A549 (cell line): Measurements from ENCODE around the gene PMPCA. TPM values are rescaled to one million over a fixed set of nuclear protein-coding genes. Genes with fewer than 3 reads are reported as not detected.

Source experiments
- ATAC-seq, 2 experiments: fragments of 200-7000 bp in 1 of 2; fragments of >200 bp in 1 of 2; cut with Nextera tagmentation in 1 of 2; cut with Tn5 transposase in 1 of 2; 3 replicates each; pipeline versions ENCODE4 v1.8.0 to v1.9.1; 2018 to 2020; ENCODE audit warnings: mild to moderate bottlenecking in 1 of 2, moderate library complexity in 1 of 2
- CTCF ChIA-PET: fragments of 300-600 bp; sonication (Branson Sonifier 250); formaldehyde crosslinking; extraction: SDS; loops from one replicate; lab custom pipeline; 2021; ENCODE audit warnings: antibody characterized with exemption, inconsistent platforms; lab: Yijun Ruan, JAX
- POLR2A ChIA-PET: fragments of 350-600 bp; formaldehyde crosslinking; extraction: SDS; loops from one replicate; lab custom pipeline; 2021; ENCODE audit warnings: antibody characterized with exemption, inconsistent platforms; lab: Yijun Ruan, JAX
- DNase-seq, 2 experiments: peaks; one replicate each; pipeline versions ENCODE4 v3.0.0 to v3.0.0-alpha.2; 2011 to 2016; ENCODE audit warnings: low read depth in 1 of 2, low spot score in 1 of 2
- FAIRE-seq: peaks from 2 replicates; lab custom pipeline; 2011; peaks lifted over from hg19 to GRCh38; lab: Jason Lieb, UNC
- H3K27ac ChIP-seq, 2 experiments: fragments of >200 bp; sonication (Bioruptor Twin); formaldehyde crosslinking; 3 replicates each; pipeline ENCODE4 v1.5.1; 2016 to 2017
- H3K4me1 ChIP-seq: fragments of >200 bp; sonication (Bioruptor Twin); formaldehyde crosslinking; 3 replicates; pipeline ENCODE4 v1.6.1; 2016
- H3K4me2 ChIP-seq: fragments of >200 bp; sonication (Bioruptor Twin); formaldehyde crosslinking; 3 replicates; pipeline ENCODE4 v1.6.1; 2016
- H3K4me3 ChIP-seq: fragments of >200 bp; sonication (Bioruptor Twin); formaldehyde crosslinking; 3 replicates; pipeline ENCODE4 v1.5.1; 2016
- H3K9me3 ChIP-seq: fragments of >200 bp; sonication (Bioruptor Twin); formaldehyde crosslinking; 3 replicates; pipeline ENCODE4 v1.6.1; 2016
- BCL3 ChIP-seq: fragments of >200 bp; sonication (Bioruptor Twin); formaldehyde crosslinking; IDR thresholded peaks from 3 replicates; pipeline ENCODE4 v1.6.1; 2016
- CBX2 ChIP-seq: fragments of 200-600 bp; sonication (generic); IDR thresholded peaks from 2 replicates; pipeline ENCODE4 v1.6.1; 2016; ENCODE audit warnings: low read depth, mild to moderate bottlenecking, borderline replicate concordance
- CBX8 ChIP-seq: fragments of 200-600 bp; sonication (generic); IDR thresholded peaks from 2 replicates; pipeline ENCODE4 v1.6.1; 2016
- EHF ChIP-seq: fragments of 250-450 bp; sonication (Bioruptor Pico); IDR thresholded peaks from 2 replicates; pipeline ENCODE4 v1.5.0; 2020; ENCODE audit warnings: mild to moderate bottlenecking
- ELK1 ChIP-seq: fragments of 150-350 bp; IDR thresholded peaks from 2 replicates; pipeline ENCODE4 v1.6.1; 2014; ENCODE audit warnings: low read depth, mild to moderate bottlenecking, low read length
- EP300 ChIP-seq, 2 experiments: fragments of >200 bp; sonication (Bioruptor Twin); formaldehyde crosslinking; IDR thresholded peaks; 2 replicates in 1 of 2; 3 replicates in 1 of 2; pipeline ENCODE4 v1.6.1; 2016 to 2017
- ESRRA ChIP-seq: fragments of 150-350 bp; IDR thresholded peaks from 2 replicates; pipeline ENCODE4 v1.6.1; 2014; ENCODE audit warnings: mild to moderate bottlenecking, low read length, borderline replicate concordance
- HDAC2 ChIP-seq: fragments of 200-600 bp; sonication (generic); IDR thresholded peaks from 2 replicates; pipeline ENCODE4 v1.6.1; 2016
- HMGXB4 ChIP-seq: fragments of 250-450 bp; sonication (Bioruptor Pico); IDR thresholded peaks from 2 replicates; pipeline ENCODE4 v1.5.0; 2021; ENCODE audit warnings: mild to moderate bottlenecking, moderate library complexity, borderline replicate concordance
- HOXB13 ChIP-seq: fragments of 250-450 bp; sonication (Bioruptor Pico); IDR thresholded peaks from 2 replicates; pipeline ENCODE4 v1.5.0; 2020; ENCODE audit warnings: low read depth, mild to moderate bottlenecking, moderate library complexity
- JUN ChIP-seq, 2 experiments: fragments of >200 bp; sonication (Bioruptor Twin); formaldehyde crosslinking; IDR thresholded peaks; 2 replicates in 1 of 2; 3 replicates in 1 of 2; pipeline ENCODE4 v1.6.1; 2016 to 2017
- KDM5A ChIP-seq: fragments of 200-600 bp; sonication (generic); IDR thresholded peaks from 2 replicates; pipeline ENCODE4 v1.6.1; 2016; ENCODE audit warnings: antibody characterized with exemption, mild to moderate bottlenecking
- MAFK ChIP-seq: fragments of 450-650 bp; IDR thresholded peaks from 2 replicates; pipeline ENCODE4 v1.6.1; 2014; ENCODE audit not compliant: partially characterized antibody
- MAZ ChIP-seq: fragments of 150-350 bp; IDR thresholded peaks from 2 replicates; pipeline ENCODE4 v1.6.1; 2014; ENCODE audit warnings: antibody characterized with exemption, low read depth, low read length, borderline replicate concordance
- NR3C1 ChIP-seq: fragments of >200 bp; sonication (Bioruptor Twin); formaldehyde crosslinking; IDR thresholded peaks from 3 replicates; pipeline ENCODE4 v1.6.1; 2017
- RARB ChIP-seq: fragments of 250-450 bp; sonication (Bioruptor Pico); IDR thresholded peaks from 2 replicates; pipeline ENCODE4 v1.8.0; 2021; ENCODE audit warnings: mild to moderate bottlenecking, moderate library complexity
- RNF2 ChIP-seq: fragments of 200-600 bp; sonication (generic); IDR thresholded peaks from 2 replicates; pipeline ENCODE4 v1.6.1; 2016; ENCODE audit warnings: low read depth, mild to moderate bottlenecking, antibody characterized with exemption, moderate library complexity, borderline replicate concordance
- SMC3 ChIP-seq: fragments of >200 bp; sonication (Bioruptor Twin); formaldehyde crosslinking; IDR thresholded peaks from 3 replicates; pipeline ENCODE4 v1.6.1; 2018; ENCODE audit warnings: inconsistent platforms
- SREBF2 ChIP-seq: fragments of 450-650 bp; IDR thresholded peaks from 2 replicates; pipeline ENCODE4 v1.6.1; 2014; ENCODE audit warnings: mild to moderate bottlenecking, moderate library complexity
- TFCP2L1 ChIP-seq: fragments of 250-450 bp; sonication (Bioruptor Pico); IDR thresholded peaks from 2 replicates; pipeline ENCODE4 v1.5.0; 2021; ENCODE audit warnings: mild to moderate bottlenecking
- whole genome bisulfite sequencing: methylation state at CpG from one replicate; pipeline ENCODE4 v1.1.6; 2017; ENCODE audit errors: missing lambda C conversion rate; 5-methylcytosine and 5-hydroxymethylcytosine counted together
- polyA plus RNA-seq, 4 experiments: library from polyadenylated mRNA; depleted of rRNA in 3 of 4; stranded (reverse); fragments of >200 nt; fragmentation: RNase III in 1 of 4; extraction: RNeasy Plus Mini Kit Qiagen cat#74134 plus additional on column Dnase treatment in 1 of 4; gene quantifications; 2 replicates in 3 of 4; 3 replicates in 1 of 4; pipeline ENCODE4 v1.2.3, GENCODE V29; 2011 to 2017
- TF ChIP-seq, protein P1 (sequence below): fragments of 200-600 bp; sonication (generic); IDR thresholded peaks from 2 replicates; pipeline ENCODE4 v1.6.1; 2016; ENCODE audit warnings: antibody characterized with exemption, mild to moderate bottlenecking, moderate library complexity
- TF ChIP-seq, protein P2 (sequence below): fragments of 450-650 bp; IDR thresholded peaks from 2 replicates; pipeline ENCODE4 v1.6.1; 2014; ENCODE audit warnings: antibody characterized with exemption

Gene PMPCA
- polyA plus RNA-seq, 2 of the 4 experiments (the other 2 are of a cell fraction), result 71.1 to 89.2 TPM

- TF ChIP-seq MAFK (no peak), SMC3 (no peak), ESRRA (no peak), RARB (CRISPR knock-in tag) (no peak), KDM5A (no peak), EP300 (IDR thresholded peaks at IDR 0.05) (no peak), HMGXB4 (no peak), MAZ (no peak), CBX2 (no peak)
- TF ChIP-seq, protein P1, sequence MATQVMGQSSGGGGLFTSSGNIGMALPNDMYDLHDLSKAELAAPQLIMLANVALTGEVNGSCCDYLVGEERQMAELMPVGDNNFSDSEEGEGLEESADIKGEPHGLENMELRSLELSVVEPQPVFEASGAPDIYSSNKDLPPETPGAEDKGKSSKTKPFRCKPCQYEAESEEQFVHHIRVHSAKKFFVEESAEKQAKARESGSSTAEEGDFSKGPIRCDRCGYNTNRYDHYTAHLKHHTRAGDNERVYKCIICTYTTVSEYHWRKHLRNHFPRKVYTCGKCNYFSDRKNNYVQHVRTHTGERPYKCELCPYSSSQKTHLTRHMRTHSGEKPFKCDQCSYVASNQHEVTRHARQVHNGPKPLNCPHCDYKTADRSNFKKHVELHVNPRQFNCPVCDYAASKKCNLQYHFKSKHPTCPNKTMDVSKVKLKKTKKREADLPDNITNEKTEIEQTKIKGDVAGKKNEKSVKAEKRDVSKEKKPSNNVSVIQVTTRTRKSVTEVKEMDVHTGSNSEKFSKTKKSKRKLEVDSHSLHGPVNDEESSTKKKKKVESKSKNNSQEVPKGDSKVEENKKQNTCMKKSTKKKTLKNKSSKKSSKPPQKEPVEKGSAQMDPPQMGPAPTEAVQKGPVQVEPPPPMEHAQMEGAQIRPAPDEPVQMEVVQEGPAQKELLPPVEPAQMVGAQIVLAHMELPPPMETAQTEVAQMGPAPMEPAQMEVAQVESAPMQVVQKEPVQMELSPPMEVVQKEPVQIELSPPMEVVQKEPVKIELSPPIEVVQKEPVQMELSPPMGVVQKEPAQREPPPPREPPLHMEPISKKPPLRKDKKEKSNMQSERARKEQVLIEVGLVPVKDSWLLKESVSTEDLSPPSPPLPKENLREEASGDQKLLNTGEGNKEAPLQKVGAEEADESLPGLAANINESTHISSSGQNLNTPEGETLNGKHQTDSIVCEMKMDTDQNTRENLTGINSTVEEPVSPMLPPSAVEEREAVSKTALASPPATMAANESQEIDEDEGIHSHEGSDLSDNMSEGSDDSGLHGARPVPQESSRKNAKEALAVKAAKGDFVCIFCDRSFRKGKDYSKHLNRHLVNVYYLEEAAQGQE, result no peak
- DNase-seq (no peak), FAIRE-seq (no peak), ATAC-seq (no peak)
- H3K4me1 ChIP-seq, result no peaks in the 10 kb centered on the region
- H3K27ac ChIP-seq, result no peak overlapping the region
- no peaks in the 10 kb centered on the region for H3K9me3 ChIP-seq
- no peak overlapping the region for H3K4me3 ChIP-seq
- CTCF ChIA-PET, result interaction anchor here (0.9 to 10.0 kb wide), 5 partner anchors 11 to 41 kb away, joined by 3 to 100 read pairs (median 4); partner anchors contain the start of genes DNLZ and SNAPC4
- 99% methylated on average over 12 of the region's 19 CpGs for WGBS
- no peak overlapping the region for H3K4me2 ChIP-seq
- POLR2A ChIA-PET, result no interaction called here
Measured at GRCh38 chr9:136387217-136387616, 23.2 kb upstream of the PMPCA start.

DNA sequence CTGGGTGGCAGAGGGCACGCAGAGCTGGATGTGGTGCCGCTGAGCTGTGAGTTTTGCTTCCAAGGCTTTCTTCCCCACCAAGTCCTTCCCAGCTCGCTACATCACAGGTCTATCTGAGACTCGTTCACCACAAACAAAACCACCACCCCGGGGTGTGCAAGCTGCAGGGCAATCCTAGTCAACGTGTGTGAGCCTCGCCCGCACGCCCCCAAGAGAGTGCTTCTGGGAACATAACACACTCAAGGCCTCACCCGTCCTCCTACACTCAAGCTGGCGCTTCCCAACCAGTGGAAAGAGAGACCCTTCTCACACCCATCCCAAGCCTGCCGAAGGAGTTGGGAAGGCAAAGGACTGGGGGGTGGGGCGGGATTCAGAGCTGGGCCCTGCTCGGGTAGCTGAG lies 21.1 kb upstream of the PMPCA start:
- FAIRE-seq (no peak), DNase-seq (no peak), ATAC-seq (no peak)
- no peak for TF ChIP-seq HDAC2
- TF ChIP-seq TFCP2L1 (CRISPR knock-in tag), result no peak
- TF ChIP-seq SREBF2, result no peak
- TF ChIP-seq RNF2, result no peak
- TF ChIP-seq, protein P2, sequence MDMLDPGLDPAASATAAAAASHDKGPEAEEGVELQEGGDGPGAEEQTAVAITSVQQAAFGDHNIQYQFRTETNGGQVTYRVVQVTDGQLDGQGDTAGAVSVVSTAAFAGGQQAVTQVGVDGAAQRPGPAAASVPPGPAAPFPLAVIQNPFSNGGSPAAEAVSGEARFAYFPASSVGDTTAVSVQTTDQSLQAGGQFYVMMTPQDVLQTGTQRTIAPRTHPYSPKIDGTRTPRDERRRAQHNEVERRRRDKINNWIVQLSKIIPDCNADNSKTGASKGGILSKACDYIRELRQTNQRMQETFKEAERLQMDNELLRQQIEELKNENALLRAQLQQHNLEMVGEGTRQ, result no peak
- no peak for TF ChIP-seq CBX8
- no peak for TF ChIP-seq HOXB13
- TF ChIP-seq CBX2, result no peak
- no peak for TF ChIP-seq NR3C1
- TF ChIP-seq EHF, result no peak
- no peak for TF ChIP-seq BCL3
- TF ChIP-seq ELK1, result no peak
- no peak for TF ChIP-seq JUN (IDR thresholded peaks at IDR 0.05)
- H3K9me3 ChIP-seq, result no peaks in the 10 kb centered on the region
- ChIA-PET CTCF (interaction anchor here (0.7 to 10.0 kb wide), 9 partner anchors 8 to 236 kb away, joined by 3 to 100 read pairs (median 4); partner anchors contain the start of genes DNLZ and SNAPC4), POLR2A (interaction anchor here (1.2 kb wide), 1 partner anchor 27 kb away, joined by 5 read pairs; no protein-coding TSS in a partner anchor)
- no peaks in the 10 kb centered on the region for H3K4me1 ChIP-seq
- WGBS, result 93% methylated on average over 14 of the region's 14 CpGs
- H3K27ac ChIP-seq, result no peak overlapping the region
- H3K4me3 ChIP-seq, result no peak overlapping the region
- no peak overlapping the region for H3K4me2 ChIP-seq
